ENCODE results near the gene ZFHX3. TPM values are rescaled to one million over a fixed set of nuclear protein-coding genes. Genes with fewer than 3 reads are reported as not detected.

The ZFHX3 gene
- total and polyA plus RNA-seq, 9 donors: 5.2 to 12.0 (median 7.5) TPM

- Histone ChIP-seq H3K9me3 (replicated peaks; ENCODE audit: control insufficient read depth, low read depth, low read length) (no peaks in the 10 kb centered on the region), H3K27me3 (ENCODE audit: control insufficient read depth, insufficient read depth, low read length) (no peaks in the 10 kb centered on the region), H3K4me3 (ENCODE audit: low read length) (no peak overlapping the region), H3K4me1 (ENCODE audit: control insufficient read depth, insufficient read depth, low read length) (no peaks in the 10 kb centered on the region), H3K36me3 (ENCODE audit: control insufficient read depth, insufficient read depth, low read length) (peaks cover 50% of the 10 kb centered on the region), H3K27ac (ENCODE audit: low read length) (no peak overlapping the region)
- DNase-seq: no peak
- 48% methylated on average over 2 of the region's 3 CpGs for WGBS (ENCODE audit: insufficient coverage)
Observed at GRCh38 chr16:72797621-72798020, 250.3 kb downstream of the ZFHX3 start.

GRCh38 chr16:72796222-72796621, 251.7 kb downstream of the ZFHX3 start:
- H3K4me1 ChIP-seq (ENCODE audit: control insufficient read depth, insufficient read depth, low read length): no peaks in the 10 kb centered on the region
- no peak for DNase-seq
- H3K36me3 ChIP-seq (ENCODE audit: control insufficient read depth, insufficient read depth, low read length): peaks cover 50% of the 10 kb centered on the region
- H3K27me3 ChIP-seq (ENCODE audit: control insufficient read depth, insufficient read depth, low read length): no peaks in the 10 kb centered on the region
- H3K9me3 ChIP-seq (replicated peaks; ENCODE audit: control insufficient read depth, low read depth, low read length): no peaks in the 10 kb centered on the region
- no peak overlapping the region for H3K27ac ChIP-seq (ENCODE audit: low read length)
- WGBS (ENCODE audit: insufficient coverage): 97% methylated on average over 16 of the region's 18 CpGs
- no peak overlapping the region for H3K4me3 ChIP-seq (ENCODE audit: low read length)

- no peak overlapping the region for H3K4me3 ChIP-seq (ENCODE audit: low read length)
- no peak overlapping the region for H3K27ac ChIP-seq (ENCODE audit: low read length)
- H3K4me1 ChIP-seq (ENCODE audit: control insufficient read depth, insufficient read depth, low read length): no peaks in the 10 kb centered on the region
- H3K27me3 ChIP-seq (ENCODE audit: control insufficient read depth, insufficient read depth, low read length): no peaks in the 10 kb centered on the region
- no peak for DNase-seq
- 92% methylated on average over 9 of the region's 9 CpGs for WGBS (ENCODE audit: insufficient coverage)
- no peaks in the 10 kb centered on the region for H3K9me3 ChIP-seq (replicated peaks; ENCODE audit: control insufficient read depth, low read depth, low read length)
- H3K36me3 ChIP-seq (ENCODE audit: control insufficient read depth, insufficient read depth, low read length): peaks cover 54% of the 10 kb centered on the region
Observed at GRCh38 chr16:72794986-72795385, 252.9 kb downstream of the ZFHX3 start.

- no peaks in the 10 kb centered on the region for H3K27me3 ChIP-seq (ENCODE audit: control insufficient read depth, insufficient read depth, low read length)
- no peak overlapping the region for H3K4me3 ChIP-seq (ENCODE audit: low read length)
- no peaks in the 10 kb centered on the region for H3K4me1 ChIP-seq (ENCODE audit: control insufficient read depth, insufficient read depth, low read length)
- WGBS (ENCODE audit: insufficient coverage): 74% methylated on average over 8 of the region's 13 CpGs
- no peak overlapping the region for H3K27ac ChIP-seq (ENCODE audit: low read length)
- no peaks in the 10 kb centered on the region for H3K9me3 ChIP-seq (replicated peaks; ENCODE audit: control insufficient read depth, low read depth, low read length)
- no peak for DNase-seq
- peaks cover 54% of the 10 kb centered on the region for H3K36me3 ChIP-seq (ENCODE audit: control insufficient read depth, insufficient read depth, low read length)
Observed at GRCh38 chr16:72794319-72794718, 253.6 kb downstream of the ZFHX3 start.

GRCh38 chr16:72793716-72794115, 254.2 kb downstream of the ZFHX3 start:
- Histone ChIP-seq H3K27me3 (ENCODE audit: control insufficient read depth, insufficient read depth, low read length) (no peaks in the 10 kb centered on the region), H3K27ac (ENCODE audit: low read length) (no peak overlapping the region), H3K4me3 (ENCODE audit: low read length) (no peak overlapping the region), H3K4me1 (ENCODE audit: control insufficient read depth, insufficient read depth, low read length) (no peaks in the 10 kb centered on the region), H3K9me3 (replicated peaks; ENCODE audit: control insufficient read depth, low read depth, low read length) (no peaks in the 10 kb centered on the region), H3K36me3 (ENCODE audit: control insufficient read depth, insufficient read depth, low read length) (peaks cover 54% of the 10 kb centered on the region)
- WGBS (ENCODE audit: insufficient coverage): 96% methylated on average over 10 of the region's 12 CpGs
- no peak for DNase-seq

- DNase-seq: no peak
- peaks cover 49% of the 10 kb centered on the region for H3K36me3 ChIP-seq (ENCODE audit: control insufficient read depth, insufficient read depth, low read length)
- WGBS (ENCODE audit: insufficient coverage): 96% methylated on average over 3 of the region's 5 CpGs
Observed at GRCh38 chr16:72793017-72793416, 254.9 kb downstream of the ZFHX3 start.

GRCh38 chr16:72791786-72792185, 256.1 kb downstream of the ZFHX3 start:
- Histone ChIP-seq H3K9me3 (replicated peaks; ENCODE audit: control insufficient read depth, low read depth, low read length) (no peaks in the 10 kb centered on the region), H3K27ac (ENCODE audit: low read length) (no peak overlapping the region), H3K36me3 (ENCODE audit: control insufficient read depth, insufficient read depth, low read length) (peaks cover 37% of the 10 kb centered on the region), H3K4me3 (ENCODE audit: low read length) (no peak overlapping the region), H3K27me3 (ENCODE audit: control insufficient read depth, insufficient read depth, low read length) (peaks cover 2% of the 10 kb centered on the region), H3K4me1 (ENCODE audit: control insufficient read depth, insufficient read depth, low read length) (peaks cover 10% of the 10 kb centered on the region)
- no peak for DNase-seq

More at GRCh38 chr16:72793017-72793416, 254.9 kb downstream of the ZFHX3 start:
- Histone ChIP-seq H3K27me3 (ENCODE audit: control insufficient read depth, insufficient read depth, low read length) (no peaks in the 10 kb centered on the region), H3K4me1 (ENCODE audit: control insufficient read depth, insufficient read depth, low read length) (peaks cover 6% of the 10 kb centered on the region), H3K27ac (ENCODE audit: low read length) (no peak overlapping the region), H3K4me3 (ENCODE audit: low read length) (no peak overlapping the region), H3K9me3 (replicated peaks; ENCODE audit: control insufficient read depth, low read depth, low read length) (no peaks in the 10 kb centered on the region)

GRCh38 chr16:72789921-72790320, 258.0 kb downstream of the ZFHX3 start:
- Histone ChIP-seq H3K36me3 (ENCODE audit: control insufficient read depth, insufficient read depth, low read length) (peaks cover 21% of the 10 kb centered on the region), H3K4me3 (ENCODE audit: low read length) (no peak overlapping the region), H3K27me3 (ENCODE audit: control insufficient read depth, insufficient read depth, low read length) (peaks cover 2% of the 10 kb centered on the region), H3K9me3 (replicated peaks; ENCODE audit: control insufficient read depth, low read depth, low read length) (no peaks in the 10 kb centered on the region), H3K27ac (ENCODE audit: low read length) (no peak overlapping the region), H3K4me1 (ENCODE audit: control insufficient read depth, insufficient read depth, low read length) (peaks cover 10% of the 10 kb centered on the region)
- no peak for DNase-seq
- WGBS (ENCODE audit: insufficient coverage): 80% methylated on average over 1 of the region's 5 CpGs

- H3K27ac ChIP-seq (ENCODE audit: low read length): no peak overlapping the region
- H3K4me3 ChIP-seq (ENCODE audit: low read length): no peak overlapping the region
- no peak for DNase-seq
- WGBS (ENCODE audit: insufficient coverage): no CpG with 5 or more reads among the region's 7 CpGs
- peaks cover 10% of the 10 kb centered on the region for H3K4me1 ChIP-seq (ENCODE audit: control insufficient read depth, insufficient read depth, low read length)
- peaks cover 17% of the 10 kb centered on the region for H3K36me3 ChIP-seq (ENCODE audit: control insufficient read depth, insufficient read depth, low read length)
- peaks cover 2% of the 10 kb centered on the region for H3K27me3 ChIP-seq (ENCODE audit: control insufficient read depth, insufficient read depth, low read length)
- H3K9me3 ChIP-seq (replicated peaks; ENCODE audit: control insufficient read depth, low read depth, low read length): no peaks in the 10 kb centered on the region
Observed at GRCh38 chr16:72789465-72789864, 258.5 kb downstream of the ZFHX3 start.

- H3K36me3 ChIP-seq (ENCODE audit: control insufficient read depth, insufficient read depth, low read length): peaks cover 8% of the 10 kb centered on the region
- WGBS (ENCODE audit: insufficient coverage): 39% methylated on average over 17 of the region's 18 CpGs
- DNase-seq: no peak
- H3K27me3 ChIP-seq (ENCODE audit: control insufficient read depth, insufficient read depth, low read length): peaks cover 2% of the 10 kb centered on the region
- peaks cover 10% of the 10 kb centered on the region for H3K4me1 ChIP-seq (ENCODE audit: control insufficient read depth, insufficient read depth, low read length)
- H3K9me3 ChIP-seq (replicated peaks; ENCODE audit: control insufficient read depth, low read depth, low read length): no peaks in the 10 kb centered on the region
- peak overlapping the region; percentile 42 for H3K4me3 ChIP-seq (ENCODE audit: low read length)
- H3K27ac ChIP-seq (ENCODE audit: low read length): peak overlapping the region; percentile 49
Observed at GRCh38 chr16:72788269-72788809, 259.6 kb downstream of the ZFHX3 start.

Data from muscle of leg (tissue), 11 donors.